Esophagus muscularis mucosa (tissue), 4 donors: ENCODE results near the gene WDR70. TPM values are rescaled to one million over a fixed set of nuclear protein-coding genes. Genes with fewer than 3 reads are reported as not detected.

Source experiments
- DNase-seq: peaks from one replicate; pipeline ENCODE4 v3.0.0-alpha.2; 2017; ENCODE audit errors: extremely low spot score
- H3K27ac ChIP-seq, 4 donors: fragments of 200-600 bp; sonication (generic); replicated peaks in 1 of 4; 1 replicate in 3 of 4; 2 replicates in 1 of 4; pipeline ENCODE4 v1.5.1; 2016 to 2019; ENCODE audit warnings: mild to moderate bottlenecking in 1 of 4
- H3K27me3 ChIP-seq, 4 donors: fragments of 200-600 bp; sonication (generic); one replicate each; pipeline versions ENCODE4 v1.5.1 to v1.6.0; 2016 to 2019
- H3K36me3 ChIP-seq, 4 donors: fragments of 200-600 bp; sonication (generic); one replicate each; pipeline ENCODE4 v1.5.1; 2016 to 2019
- H3K4me1 ChIP-seq, 4 donors: fragments of 200-600 bp; sonication (generic); one replicate each; pipeline ENCODE4 v1.5.1; 2016 to 2019
- H3K4me3 ChIP-seq, 4 donors: fragments of 200-600 bp; sonication (generic); 1 replicate in 2 of 4; 2 replicates in 2 of 4; pipeline ENCODE4 v1.5.1; 2016 to 2019; ENCODE audit warnings: mild to moderate bottlenecking in 4 of 4, moderate library complexity in 1 of 4
- H3K9me3 ChIP-seq, 4 donors: fragments of 200-600 bp; sonication (generic); 1 replicate in 3 of 4; 2 replicates in 1 of 4; pipeline ENCODE4 v1.5.1; 2016 to 2019
- EP300 ChIP-seq: sonication (generic); formaldehyde crosslinking; IDR thresholded peaks from one replicate; pipeline ENCODE4 v1.6.1; 2017; ENCODE audit warnings: antibody characterized with exemption
- POLR2A ChIP-seq: fragments of 450-650 bp; IDR thresholded peaks from one replicate; pipeline ENCODE4 v1.6.1; 2017; ENCODE audit warnings: antibody characterized with exemption, moderate library complexity, mild to moderate bottlenecking, low read depth
- POLR2AphosphoS5 ChIP-seq, 2 donors: sonication (generic); formaldehyde crosslinking; IDR thresholded peaks; one replicate each; pipeline ENCODE4 v1.6.1; 2017; ENCODE audit warnings: antibody characterized with exemption in 2 of 2
- WGBS: methylation state at CpG from one replicate; pipeline ENCODE4 v1.1.5; 2018; 5-methylcytosine and 5-hydroxymethylcytosine counted together
- intact Hi-C: fragments of 100-400 bp; cut with DNase I; formaldehyde crosslinking; loops from one replicate; pipeline ENCODE4 v1.15.1; 2023
- total RNA-seq, 4 donors: library from RNA; depleted of rRNA; stranded (reverse); fragments of >200 nt; gene quantifications; one replicate each; pipeline versions ENCODE4 v1.1.0 to v1.2.1, GENCODE V29; 2016
- TF ChIP-seq, protein P1 (sequence below), 3 experiments: fragments of 200-600 bp in 2 of 3; fragments of 450-650 bp in 1 of 3; sonication (generic) in 2 of 3; IDR thresholded peaks; one replicate each; pipeline ENCODE4 v1.5.1; 2017 to 2019; ENCODE audit warnings: antibody characterized with exemption in 3 of 3, mild to moderate bottlenecking in 2 of 3, moderate library complexity in 1 of 3

Gene WDR70
- total RNA-seq, 4 donors from 2014 or later = 15.6 to 24.1 (median 19.6) TPM

DNA sequence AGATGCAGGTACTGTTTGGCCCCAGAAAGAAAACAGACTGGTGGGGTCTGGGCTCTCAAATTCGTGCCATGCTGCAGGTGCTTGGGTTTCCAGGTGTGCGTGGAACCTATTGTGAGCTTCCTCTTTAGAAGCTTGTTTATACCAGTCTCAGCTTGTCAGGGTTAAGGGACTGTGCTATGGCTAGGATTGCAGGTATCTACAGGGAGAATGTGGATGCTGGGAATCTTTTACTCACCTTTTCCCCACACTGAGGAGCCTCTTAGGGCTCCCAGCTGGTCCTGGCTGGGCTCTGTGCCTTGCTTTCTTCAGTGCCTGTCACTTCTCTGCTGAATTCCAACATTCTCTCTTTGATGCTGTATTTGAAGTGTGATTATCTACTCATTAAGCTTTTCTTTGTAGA, 111.8 kb downstream of the WDR70 start:
- intact Hi-C loops = no loop called here
- WGBS = 100% methylated on average over 2 of the region's 2 CpGs
- no peak for DNase-seq
- Histone ChIP-seq H3K27ac (no peak overlapping the region), H3K9me3 (no peaks in the 10 kb centered on the region), H3K27me3 (no peaks in the 10 kb centered on the region), H3K4me1 (peaks cover 0 to 42% (median 21%) of the 10 kb centered on the region in 4 donors), H3K4me3 (no peak overlapping the region), H3K36me3 (peaks cover 0 to 7% (median 3%) of the 10 kb centered on the region in 4 donors)
- TF ChIP-seq, protein P1, sequence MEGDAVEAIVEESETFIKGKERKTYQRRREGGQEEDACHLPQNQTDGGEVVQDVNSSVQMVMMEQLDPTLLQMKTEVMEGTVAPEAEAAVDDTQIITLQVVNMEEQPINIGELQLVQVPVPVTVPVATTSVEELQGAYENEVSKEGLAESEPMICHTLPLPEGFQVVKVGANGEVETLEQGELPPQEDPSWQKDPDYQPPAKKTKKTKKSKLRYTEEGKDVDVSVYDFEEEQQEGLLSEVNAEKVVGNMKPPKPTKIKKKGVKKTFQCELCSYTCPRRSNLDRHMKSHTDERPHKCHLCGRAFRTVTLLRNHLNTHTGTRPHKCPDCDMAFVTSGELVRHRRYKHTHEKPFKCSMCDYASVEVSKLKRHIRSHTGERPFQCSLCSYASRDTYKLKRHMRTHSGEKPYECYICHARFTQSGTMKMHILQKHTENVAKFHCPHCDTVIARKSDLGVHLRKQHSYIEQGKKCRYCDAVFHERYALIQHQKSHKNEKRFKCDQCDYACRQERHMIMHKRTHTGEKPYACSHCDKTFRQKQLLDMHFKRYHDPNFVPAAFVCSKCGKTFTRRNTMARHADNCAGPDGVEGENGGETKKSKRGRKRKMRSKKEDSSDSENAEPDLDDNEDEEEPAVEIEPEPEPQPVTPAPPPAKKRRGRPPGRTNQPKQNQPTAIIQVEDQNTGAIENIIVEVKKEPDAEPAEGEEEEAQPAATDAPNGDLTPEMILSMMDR (IDR thresholded peaks at IDR 0.05) = no peak
- TF ChIP-seq EP300 (no peak), POLR2A (no peak), POLR2AphosphoS5 (IDR thresholded peaks at IDR 0.05) (no peak)

DNA sequence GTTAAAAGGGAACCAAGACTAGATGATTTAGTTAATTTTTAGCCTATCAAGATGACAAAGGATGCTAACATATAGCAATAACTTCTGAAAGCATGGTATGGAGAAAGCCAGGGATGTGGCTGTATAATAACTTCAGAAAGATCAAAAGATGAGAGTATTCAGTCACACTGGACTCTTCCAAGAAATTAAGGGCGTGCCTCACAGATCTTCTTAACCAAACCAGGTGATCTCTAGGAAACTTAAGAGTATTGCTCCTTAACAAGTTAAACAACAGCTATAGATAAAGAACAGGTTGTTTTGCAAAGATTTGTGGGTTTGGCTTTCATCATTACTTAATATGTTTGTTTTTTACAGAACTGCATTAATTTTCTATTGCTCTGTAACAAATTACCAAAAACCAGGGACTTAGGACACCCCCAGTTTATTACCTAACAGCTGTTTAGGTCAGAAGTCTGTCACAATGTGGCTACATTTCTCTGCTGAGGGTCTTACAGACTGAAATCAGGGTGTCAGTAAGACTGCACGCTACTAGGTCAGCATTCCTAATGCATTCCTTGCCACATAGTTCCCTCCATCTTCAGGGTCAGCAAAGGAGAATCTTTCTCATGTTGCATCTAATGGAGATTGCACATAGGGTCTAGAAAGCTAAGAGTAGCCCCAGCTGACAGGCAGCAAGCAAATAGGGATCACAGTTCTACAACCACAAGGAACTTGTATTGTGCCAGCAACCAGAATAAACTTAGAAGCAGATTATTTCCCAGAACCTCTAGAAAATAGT, 113.8 kb downstream of the WDR70 start:
- no peaks in the 10 kb centered on the region for H3K9me3 ChIP-seq
- no peak overlapping the region for H3K4me3 ChIP-seq
- H3K36me3 ChIP-seq = peaks cover 0 to 7% (median 2%) of the 10 kb centered on the region in 4 donors
- no peak for DNase-seq
- intact Hi-C loops = no loop called here
- H3K27ac ChIP-seq = no peak overlapping the region
- 93% methylated on average over 2 of the region's 2 CpGs for WGBS
- peaks cover 0 to 48% (median 26%) of the 10 kb centered on the region in 4 donors for H3K4me1 ChIP-seq
- H3K27me3 ChIP-seq = no peaks in the 10 kb centered on the region
- TF ChIP-seq EP300 = no peak
- TF ChIP-seq, protein P1 (IDR thresholded peaks at IDR 0.05) = no peak
- no peak for TF ChIP-seq POLR2A
- no peak for TF ChIP-seq POLR2AphosphoS5 (IDR thresholded peaks at IDR 0.05)

DNA sequence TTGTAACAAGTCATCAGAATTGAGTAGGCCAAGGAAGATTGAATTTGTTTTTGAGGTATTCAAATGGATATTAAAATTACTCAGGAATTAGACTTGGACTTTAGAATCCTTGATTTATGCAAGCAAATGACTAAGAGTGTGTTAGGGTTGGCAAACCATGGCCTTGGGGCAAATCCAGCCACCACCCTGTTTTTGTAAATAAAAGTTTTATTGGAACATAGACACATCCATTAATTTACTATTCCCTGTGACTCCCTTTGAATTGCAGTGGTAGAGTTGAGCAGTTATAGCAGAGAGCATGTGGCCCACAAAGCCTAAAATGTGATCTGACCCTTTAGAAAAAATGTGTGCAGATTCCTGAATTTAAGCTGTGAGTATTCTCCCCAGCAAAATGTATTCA, 115.6 kb downstream of the WDR70 start:
- peaks cover 0 to 10% (median 0%) of the 10 kb centered on the region in 4 donors for H3K36me3 ChIP-seq
- no peaks in the 10 kb centered on the region for H3K9me3 ChIP-seq
- intact Hi-C loops = no loop called here
- TF ChIP-seq EP300 = no peak
- TF ChIP-seq POLR2A = no peak
- TF ChIP-seq POLR2AphosphoS5 (IDR thresholded peaks at IDR 0.05) = no peak
- TF ChIP-seq, protein P1 (IDR thresholded peaks at IDR 0.05) = no peak
- no peak overlapping the region for H3K4me3 ChIP-seq
- H3K4me1 ChIP-seq = peaks cover 0 to 48% (median 26%) of the 10 kb centered on the region in 4 donors
- no peak for DNase-seq
- peak overlapping the region; percentile 41 to 69 (median 60) for H3K27ac ChIP-seq
- no peaks in the 10 kb centered on the region for H3K27me3 ChIP-seq

DNA sequence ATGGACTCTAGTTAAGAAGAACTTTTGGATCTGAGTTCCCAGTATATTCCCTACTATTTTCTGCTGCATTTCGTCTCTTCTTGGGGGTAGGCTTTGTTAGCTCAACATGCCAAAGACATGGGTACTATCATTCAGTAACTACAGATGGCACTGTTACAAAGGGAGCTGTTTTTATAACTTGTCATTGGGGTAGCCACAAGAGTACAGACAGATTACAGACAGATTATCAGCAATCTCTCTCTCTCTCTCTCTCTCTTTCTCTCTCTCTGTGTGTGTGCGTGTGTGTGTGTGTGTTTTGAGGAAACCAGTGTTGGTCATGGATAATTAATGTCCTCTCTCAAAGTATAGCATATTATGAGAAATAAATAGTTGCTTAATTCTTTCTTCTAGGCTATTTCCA, 116.1 kb downstream of the WDR70 start:
- intact Hi-C loops = no loop called here
- Histone ChIP-seq H3K4me1 (peaks cover 0 to 46% (median 26%) of the 10 kb centered on the region in 4 donors), H3K36me3 (peaks cover 0 to 10% (median 0%) of the 10 kb centered on the region in 4 donors), H3K9me3 (no peaks in the 10 kb centered on the region), H3K4me3 (no peak overlapping the region), H3K27ac (peak overlapping the region; percentile 41 to 69 (median 60)), H3K27me3 (no peaks in the 10 kb centered on the region)
- TF ChIP-seq, protein P1 (IDR thresholded peaks at IDR 0.05) = peak in 1 of 3 experiments; percentile 14
- TF ChIP-seq EP300 = no peak
- no peak for DNase-seq
- WGBS = 54% methylated on average over 2 of the region's 2 CpGs
